OCI-LY1 (cell line): ENCODE results near the gene GSPT1.

Experiments
- H2AFZ ChIP-seq: fragments of 200-600 bp; sonication (generic), shearing (Covaris generic); 2 replicates; pipeline ENCODE4 v1.6.0; 2014; ENCODE audit warnings: antibody characterized with exemption, mild to moderate bottlenecking, low read length
- H3F3A ChIP-seq: fragments of 200-600 bp; sonication (generic), shearing (Covaris generic); 2 replicates; pipeline ENCODE4 v1.6.0; 2014; ENCODE audit warnings: mild to moderate bottlenecking, antibody characterized with exemption, low read length, moderate library complexity; ENCODE audit not compliant: insufficient read depth
- H3K27ac ChIP-seq: fragments of 200-600 bp; sonication (generic); 2 replicates; pipeline ENCODE4 v1.5.1; 2014; ENCODE audit warnings: low read length, mixed run types, mild to moderate bottlenecking, low read depth; ENCODE audit not compliant: poor library complexity, severe bottlenecking
- H3K27me3 ChIP-seq: fragments of 200-600 bp; sonication (generic); 2 replicates; pipeline ENCODE4 v1.6.0; 2014; ENCODE audit warnings: antibody characterized with exemption, mild to moderate bottlenecking, low read length, moderate library complexity; ENCODE audit not compliant: insufficient read depth
- H3K36me3 ChIP-seq: fragments of 200-600 bp; sonication (generic); 2 replicates; pipeline ENCODE4 v1.6.1; 2014; ENCODE audit warnings: mild to moderate bottlenecking, antibody characterized with exemption, low read length, moderate library complexity, mixed read lengths; ENCODE audit not compliant: insufficient read depth
- H3K4me1 ChIP-seq: fragments of 200-600 bp; sonication (generic); 2 replicates; pipeline ENCODE4 v1.5.1; 2014; ENCODE audit warnings: mild to moderate bottlenecking, low read length, moderate library complexity; ENCODE audit not compliant: insufficient read depth, severe bottlenecking
- H3K4me2 ChIP-seq: fragments of 200-600 bp; sonication (generic), shearing (Covaris generic); 2 replicates; pipeline ENCODE4 v1.6.1; 2014; ENCODE audit warnings: low read length
- H3K4me3 ChIP-seq: fragments of 200-600 bp; sonication (generic); 2 replicates; pipeline ENCODE4 v1.5.1; 2014; ENCODE audit warnings: low read length, low read depth, mild to moderate bottlenecking, mixed read lengths; ENCODE audit not compliant: poor library complexity, severe bottlenecking
- H3K79me2 ChIP-seq: fragments of 200-600 bp; shearing (Covaris generic); 2 replicates; pipeline ENCODE4 v1.6.1; 2016; ENCODE audit warnings: mixed run types, low read length, mixed read lengths; ENCODE audit not compliant: insufficient read depth
- H3K9ac ChIP-seq: fragments of 200-600 bp; sonication (generic), shearing (Covaris generic); 2 replicates; pipeline ENCODE4 v1.6.1; 2014; ENCODE audit warnings: mild to moderate bottlenecking, low read length, mixed read lengths
- H3K9me2 ChIP-seq: fragments of 200-600 bp; sonication (generic), shearing (Covaris generic); 2 replicates; pipeline ENCODE4 v1.6.1; 2014; ENCODE audit warnings: low read depth, mild to moderate bottlenecking, low read length, mixed read lengths
- H3K9me3 ChIP-seq: fragments of 200-600 bp; shearing (Covaris generic); 2 replicates; pipeline ENCODE4 v1.6.1; 2014; ENCODE audit warnings: low read length, mixed read lengths
- H4K20me1 ChIP-seq: fragments of 200-600 bp; sonication (generic), shearing (Covaris generic); 2 replicates; pipeline ENCODE4 v1.6.0; 2016; ENCODE audit warnings: mild to moderate bottlenecking, low read length; ENCODE audit not compliant: insufficient read depth
- CTCF ChIP-seq: fragments of 200-600 bp; sonication (generic), shearing (Covaris generic); IDR thresholded peaks from 2 replicates; pipeline ENCODE4 v1.5.1; 2017; ENCODE audit warnings: mild to moderate bottlenecking, antibody characterized with exemption, low read length, moderate library complexity, mixed read lengths
- EZH2 ChIP-seq: fragments of 200-600 bp; sonication (generic), shearing (Covaris generic); IDR thresholded peaks from 2 replicates; pipeline ENCODE4 v1.8.0; 2017; ENCODE audit warnings: borderline replicate concordance, mixed run types, mild to moderate bottlenecking, antibody characterized with exemption, low read length, moderate library complexity, mixed read lengths

GSPT1 gene

GRCh38 chr16:11886881-11887280 lies 28.9 kb downstream of the GSPT1 start:
- H3K79me2 ChIP-seq, result no peaks in the 10 kb centered on the region
- no peak overlapping the region for H3K4me3 ChIP-seq
- no peak overlapping the region for H3K9ac ChIP-seq
- H3K27ac ChIP-seq, result no peak overlapping the region
- H2AFZ ChIP-seq, result no peak overlapping the region
- no peaks in the 10 kb centered on the region for H3K27me3 ChIP-seq
- H3K4me1 ChIP-seq, result no peaks in the 10 kb centered on the region
- H3K9me3 ChIP-seq, result no peaks in the 10 kb centered on the region
- H3F3A ChIP-seq, result no peaks in the 10 kb centered on the region; the same call in 1 of the 2 replicates
- H3K36me3 ChIP-seq, result peaks cover 93% of the 10 kb centered on the region
- no peak overlapping the region for H3K4me2 ChIP-seq
- H3K9me2 ChIP-seq, result no peaks in the 10 kb centered on the region
- TF ChIP-seq CTCF (no peak), EZH2 (no peak)
- H4K20me1 ChIP-seq, result no peaks in the 10 kb centered on the region

GRCh38 chr16:11884035-11884434 lies 31.7 kb downstream of the GSPT1 start:
- Histone ChIP-seq H3K27ac (no peak overlapping the region), H3K9me2 (no peaks in the 10 kb centered on the region), H2AFZ (no peak overlapping the region), H4K20me1 (no peaks in the 10 kb centered on the region), H3K9ac (no peak overlapping the region), H3K27me3 (no peaks in the 10 kb centered on the region), H3K9me3 (no peaks in the 10 kb centered on the region), H3K4me3 (no peak overlapping the region), H3K79me2 (no peaks in the 10 kb centered on the region), H3F3A (no peaks in the 10 kb centered on the region), H3K4me1 (no peaks in the 10 kb centered on the region), H3K4me2 (no peak overlapping the region), H3K36me3 (peaks cover 97% of the 10 kb centered on the region)
- TF ChIP-seq EZH2, result no peak
- no peak for TF ChIP-seq CTCF

- no peaks in the 10 kb centered on the region for H3K79me2 ChIP-seq
- H3K27ac ChIP-seq, result no peak overlapping the region
- no peak overlapping the region for H3K4me2 ChIP-seq
- no peaks in the 10 kb centered on the region for H4K20me1 ChIP-seq
- no peaks in the 10 kb centered on the region for H3K9me3 ChIP-seq
- H3K4me1 ChIP-seq, result no peaks in the 10 kb centered on the region
- no peaks in the 10 kb centered on the region for H3K9me2 ChIP-seq
- H3K36me3 ChIP-seq, result peaks cover 97% of the 10 kb centered on the region
- H3K9ac ChIP-seq, result no peak overlapping the region
- TF ChIP-seq CTCF, result no peak
- no peak for TF ChIP-seq EZH2
- H3K27me3 ChIP-seq, result no peaks in the 10 kb centered on the region
- no peak overlapping the region for H2AFZ ChIP-seq
- H3F3A ChIP-seq, result no peaks in the 10 kb centered on the region
- no peak overlapping the region for H3K4me3 ChIP-seq
Measured at GRCh38 chr16:11880007-11880406, 35.7 kb downstream of the GSPT1 start.
